Measurements from ENCODE around the gene BCO1. TPM values are rescaled to one million over a fixed set of nuclear protein-coding genes. Genes with fewer than 3 reads are reported as not detected.

BCO1 gene
- not detected for total RNA-seq

GRCh38 chr16:81238296-81239011 lies at the start of gene BCO1:
Gene BCO1, plus strand, starts transcription at chr16:81238689. Its CDS starts 220 bp downstream, at chr16:81238909.
- Histone ChIP-seq H3K4me1 (ENCODE audit: control insufficient read depth in 3 of 3, insufficient read depth in 3 of 3, low read length in 3 of 3) (peaks cover 3 to 14% (median 13%) of the 10 kb centered on the region in 3 donors), H3K27me3 (ENCODE audit: control insufficient read depth in 3 of 3, insufficient read depth in 3 of 3, low read length in 3 of 3) (no peaks in the 10 kb centered on the region), H3K9ac (ENCODE audit: low read depth in 1 of 3, low read length in 3 of 3) (peak within 1 kb of the TSS in 2 of 3 donors; percentile 34 to 55), H3K9me3 (ENCODE audit: control insufficient read depth in 3 of 3, low read length in 3 of 3) (no peaks in the 10 kb centered on the region), H3K27ac (ENCODE audit: low read depth, low read length) (peak within 1 kb of the TSS; percentile 62), H3K36me3 (ENCODE audit: control insufficient read depth in 3 of 3, insufficient read depth in 3 of 3, low read length in 3 of 3) (no peaks in the 10 kb centered on the region), H3K4me3 (ENCODE audit: low read length in 3 of 3) (peak within 1 kb of the TSS; percentile 39 to 71 (median 60))

- Histone ChIP-seq H3K27me3 (ENCODE audit: control insufficient read depth in 3 of 3, insufficient read depth in 3 of 3, low read length in 3 of 3) (peaks cover 0 to 4% (median 0%) of the 10 kb centered on the region in 3 donors), H3K4me3 (ENCODE audit: low read length in 3 of 3) (peak overlapping the region in 2 of 3 donors; percentile 14 to 35), H3K9me3 (ENCODE audit: control insufficient read depth in 3 of 3, low read length in 3 of 3) (no peaks in the 10 kb centered on the region), H3K9ac (ENCODE audit: low read depth in 1 of 3, low read length in 3 of 3) (peak overlapping the region in 1 of 3 donors; percentile 16), H3K27ac (ENCODE audit: low read depth, low read length) (no peak overlapping the region), H3K36me3 (ENCODE audit: control insufficient read depth in 3 of 3, insufficient read depth in 3 of 3, low read length in 3 of 3) (no peaks in the 10 kb centered on the region), H3K4me1 (ENCODE audit: control insufficient read depth in 3 of 3, insufficient read depth in 3 of 3, low read length in 3 of 3) (peaks cover 3 to 9% (median 8%) of the 10 kb centered on the region in 3 donors)
These were observed 49.3 kb upstream of the BCO1 start for GRCh38 chr16:81189100-81189664.

- no peak overlapping the region for H3K4me3 ChIP-seq (ENCODE audit: low read length in 3 of 3)
- peaks cover 0 to 4% (median under 1%) of the 10 kb centered on the region in 3 donors for H3K27me3 ChIP-seq (ENCODE audit: control insufficient read depth in 3 of 3, insufficient read depth in 3 of 3, low read length in 3 of 3)
- H3K9ac ChIP-seq (ENCODE audit: low read depth in 1 of 3, low read length in 3 of 3), result no peak overlapping the region
- H3K4me1 ChIP-seq (ENCODE audit: control insufficient read depth in 3 of 3, insufficient read depth in 3 of 3, low read length in 3 of 3), result peaks cover 3 to 9% (median 8%) of the 10 kb centered on the region in 3 donors
- no peaks in the 10 kb centered on the region for H3K36me3 ChIP-seq (ENCODE audit: control insufficient read depth in 3 of 3, insufficient read depth in 3 of 3, low read length in 3 of 3)
- no peak overlapping the region for H3K27ac ChIP-seq (ENCODE audit: low read depth, low read length)
- no peaks in the 10 kb centered on the region for H3K9me3 ChIP-seq (ENCODE audit: control insufficient read depth in 3 of 3, low read length in 3 of 3)
These were observed 47.8 kb upstream of the BCO1 start for GRCh38 chr16:81190667-81191066.

- Histone ChIP-seq H3K36me3 (ENCODE audit: control insufficient read depth in 3 of 3, insufficient read depth in 3 of 3, low read length in 3 of 3) (no peaks in the 10 kb centered on the region), H3K4me3 (ENCODE audit: low read length in 3 of 3) (no peak overlapping the region), H3K27me3 (ENCODE audit: control insufficient read depth in 3 of 3, insufficient read depth in 3 of 3, low read length in 3 of 3) (peaks cover 0 to 15% (median 12%) of the 10 kb centered on the region in 3 donors), H3K9me3 (ENCODE audit: control insufficient read depth in 3 of 3, low read length in 3 of 3) (no peaks in the 10 kb centered on the region), H3K9ac (ENCODE audit: low read depth in 1 of 3, low read length in 3 of 3) (no peak overlapping the region), H3K27ac (ENCODE audit: low read depth, low read length) (no peak overlapping the region), H3K4me1 (ENCODE audit: control insufficient read depth in 3 of 3, insufficient read depth in 3 of 3, low read length in 3 of 3) (no peaks in the 10 kb centered on the region)
These were observed 42.5 kb upstream of the BCO1 start for GRCh38 chr16:81195885-81196534.

GRCh38 chr16:81198635-81199034 lies 39.9 kb upstream of the BCO1 start:
- Histone ChIP-seq H3K4me3 (ENCODE audit: low read length in 3 of 3) (no peak overlapping the region), H3K9me3 (ENCODE audit: control insufficient read depth in 3 of 3, low read length in 3 of 3) (no peaks in the 10 kb centered on the region), H3K4me1 (ENCODE audit: control insufficient read depth in 3 of 3, insufficient read depth in 3 of 3, low read length in 3 of 3) (no peaks in the 10 kb centered on the region), H3K27ac (ENCODE audit: low read depth, low read length) (no peak overlapping the region), H3K27me3 (ENCODE audit: control insufficient read depth in 3 of 3, insufficient read depth in 3 of 3, low read length in 3 of 3) (peaks cover 0 to 20% (median 12%) of the 10 kb centered on the region in 3 donors), H3K36me3 (ENCODE audit: control insufficient read depth in 3 of 3, insufficient read depth in 3 of 3, low read length in 3 of 3) (no peaks in the 10 kb centered on the region), H3K9ac (ENCODE audit: low read depth in 1 of 3, low read length in 3 of 3) (no peak overlapping the region)

- Histone ChIP-seq H3K27ac (ENCODE audit: low read depth, low read length) (no peak overlapping the region), H3K9me3 (ENCODE audit: control insufficient read depth in 3 of 3, low read length in 3 of 3) (no peaks in the 10 kb centered on the region), H3K27me3 (ENCODE audit: control insufficient read depth in 3 of 3, insufficient read depth in 3 of 3, low read length in 3 of 3) (peaks cover 0 to 14% (median 8%) of the 10 kb centered on the region in 3 donors), H3K4me1 (ENCODE audit: control insufficient read depth in 3 of 3, insufficient read depth in 3 of 3, low read length in 3 of 3) (no peaks in the 10 kb centered on the region), H3K9ac (ENCODE audit: low read depth in 1 of 3, low read length in 3 of 3) (no peak overlapping the region), H3K36me3 (ENCODE audit: control insufficient read depth in 3 of 3, insufficient read depth in 3 of 3, low read length in 3 of 3) (no peaks in the 10 kb centered on the region), H3K4me3 (ENCODE audit: low read length in 3 of 3) (no peak overlapping the region)
These were observed 37.2 kb upstream of the BCO1 start for GRCh38 chr16:81201267-81201666.

GRCh38 chr16:81204798-81205680 lies 33.5 kb upstream of the BCO1 start:
- no peak overlapping the region for H3K27ac ChIP-seq (ENCODE audit: low read depth, low read length)
- H3K36me3 ChIP-seq (ENCODE audit: control insufficient read depth in 3 of 3, insufficient read depth in 3 of 3, low read length in 3 of 3), result no peaks in the 10 kb centered on the region
- H3K4me3 ChIP-seq (ENCODE audit: low read length in 3 of 3), result no peak overlapping the region
- no peaks in the 10 kb centered on the region for H3K9me3 ChIP-seq (ENCODE audit: control insufficient read depth in 3 of 3, low read length in 3 of 3)
- no peak overlapping the region for H3K9ac ChIP-seq (ENCODE audit: low read depth in 1 of 3, low read length in 3 of 3)
- no peaks in the 10 kb centered on the region for H3K4me1 ChIP-seq (ENCODE audit: control insufficient read depth in 3 of 3, insufficient read depth in 3 of 3, low read length in 3 of 3)
- peaks cover 4 to 14% (median 6%) of the 10 kb centered on the region in 3 donors for H3K27me3 ChIP-seq (ENCODE audit: control insufficient read depth in 3 of 3, insufficient read depth in 3 of 3, low read length in 3 of 3)

- H3K4me1 ChIP-seq (ENCODE audit: control insufficient read depth in 3 of 3, insufficient read depth in 3 of 3, low read length in 3 of 3), result no peaks in the 10 kb centered on the region
- H3K9ac ChIP-seq (ENCODE audit: low read depth in 1 of 3, low read length in 3 of 3), result no peak overlapping the region
- H3K9me3 ChIP-seq (ENCODE audit: control insufficient read depth in 3 of 3, low read length in 3 of 3), result no peaks in the 10 kb centered on the region
- H3K27ac ChIP-seq (ENCODE audit: low read depth, low read length), result no peak overlapping the region
- no peaks in the 10 kb centered on the region for H3K36me3 ChIP-seq (ENCODE audit: control insufficient read depth in 3 of 3, insufficient read depth in 3 of 3, low read length in 3 of 3)
- no peak overlapping the region for H3K4me3 ChIP-seq (ENCODE audit: low read length in 3 of 3)
- peaks cover 4 to 26% (median 11%) of the 10 kb centered on the region in 3 donors for H3K27me3 ChIP-seq (ENCODE audit: control insufficient read depth in 3 of 3, insufficient read depth in 3 of 3, low read length in 3 of 3)
These were observed 31.4 kb upstream of the BCO1 start for GRCh38 chr16:81207076-81207475.

- Histone ChIP-seq H3K27me3 (ENCODE audit: control insufficient read depth in 3 of 3, insufficient read depth in 3 of 3, low read length in 3 of 3) (peaks cover 0 to 33% (median 28%) of the 10 kb centered on the region in 3 donors), H3K36me3 (ENCODE audit: control insufficient read depth in 3 of 3, insufficient read depth in 3 of 3, low read length in 3 of 3) (no peaks in the 10 kb centered on the region), H3K4me1 (ENCODE audit: control insufficient read depth in 3 of 3, insufficient read depth in 3 of 3, low read length in 3 of 3) (no peaks in the 10 kb centered on the region), H3K9ac (ENCODE audit: low read depth in 1 of 3, low read length in 3 of 3) (no peak overlapping the region), H3K4me3 (ENCODE audit: low read length in 3 of 3) (no peak overlapping the region), H3K9me3 (ENCODE audit: control insufficient read depth in 3 of 3, low read length in 3 of 3) (no peaks in the 10 kb centered on the region), H3K27ac (ENCODE audit: low read depth, low read length) (no peak overlapping the region)
These were observed 27.7 kb upstream of the BCO1 start for GRCh38 chr16:81210807-81211206.

All from skeletal muscle tissue (tissue), 4 donors.